Tibial artery (tissue), 4 donors: Measurements from ENCODE around the gene VAC14.

ENCODE experiments used
- DNase-seq, 2 donors: peaks; one replicate each; pipeline ENCODE4 v3.0.0-alpha.2; 2019
- H3K27ac ChIP-seq, 2 donors: fragments of 200-600 bp; sonication (generic) in 1 of 2; 1 replicate in 1 of 2; 2 replicates in 1 of 2; pipeline ENCODE4 v1.5.1; 2018 to 2019; ENCODE audit warnings: mild to moderate bottlenecking in 1 of 2
- H3K27me3 ChIP-seq, 2 donors: fragments of 200-600 bp; sonication (generic) in 1 of 2; one replicate each; pipeline versions ENCODE4 v1.5.1 to v1.6.0; 2016 to 2019
- H3K36me3 ChIP-seq, 3 donors: fragments of 200-600 bp; sonication (generic) in 2 of 3; one replicate each; pipeline ENCODE4 v1.5.1; 2016 to 2019; ENCODE audit warnings: mild to moderate bottlenecking in 2 of 3
- H3K4me1 ChIP-seq, 4 donors: fragments of 200-600 bp; sonication (generic) in 2 of 4; 1 replicate in 3 of 4; 2 replicates in 1 of 4; pipeline ENCODE4 v1.5.1; 2016 to 2019
- H3K4me3 ChIP-seq, 2 donors: fragments of 200-600 bp; sonication (generic) in 1 of 2; 1 replicate in 1 of 2; 2 replicates in 1 of 2; pipeline ENCODE4 v1.5.1; 2018 to 2019; ENCODE audit warnings: mild to moderate bottlenecking in 2 of 2
- H3K9me3 ChIP-seq, 3 donors: fragments of 200-600 bp; sonication (generic) in 1 of 3; one replicate each; pipeline ENCODE4 v1.5.1; 2016 to 2019
- CTCF ChIP-seq, 2 experiments: fragments of 200-600 bp in 1 of 2; fragments of 450-650 bp in 1 of 2; IDR thresholded peaks; one replicate each; pipeline ENCODE4 v1.5.1; 2017 to 2019; ENCODE audit warnings: antibody characterized with exemption in 2 of 2, mild to moderate bottlenecking in 1 of 2, moderate library complexity in 1 of 2
- intact Hi-C: fragments of 100-400 bp; cut with DNase I; formaldehyde crosslinking; loops from one replicate; pipeline ENCODE4 v1.15.0; 2023; ENCODE audit warnings: low total_unique reads

Gene VAC14

DNA sequence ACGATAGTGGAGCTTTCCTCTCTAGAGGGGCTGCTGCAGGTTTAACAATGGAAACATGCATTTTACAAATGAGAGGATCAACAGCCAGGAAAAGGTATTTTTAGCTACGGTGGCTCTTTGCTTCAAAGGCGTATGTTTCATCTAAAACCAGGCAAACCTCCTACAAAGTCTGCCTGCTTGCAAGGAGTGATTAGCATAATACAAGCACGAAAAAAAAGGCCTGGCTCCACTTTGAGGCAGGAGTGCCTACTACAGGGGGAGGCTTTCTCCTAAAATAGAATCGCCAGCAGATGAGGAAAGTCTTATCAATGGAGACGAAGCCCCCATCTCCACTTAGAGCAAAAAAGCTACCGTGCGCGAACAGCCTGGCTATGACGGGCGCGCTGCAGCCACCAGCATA, 88.0 kb downstream of the VAC14 start:
- no peak for DNase-seq
- Histone ChIP-seq H3K36me3 (no peaks in the 10 kb centered on the region), H3K4me1 (peaks cover 0 to 66% (median 52%) of the 10 kb centered on the region in 4 donors), H3K27ac (peak overlapping the region; percentile 91 to 96), H3K4me3 (no peak overlapping the region), H3K9me3 (no peaks in the 10 kb centered on the region), H3K27me3 (no peaks in the 10 kb centered on the region)
- intact Hi-C loops = no loop called here
- no peak for TF ChIP-seq CTCF (IDR thresholded peaks at IDR 0.05)

GRCh38 chr16:70712359-70712758, 88.6 kb downstream of the VAC14 start:
- no peaks in the 10 kb centered on the region for H3K9me3 ChIP-seq
- no peaks in the 10 kb centered on the region for H3K27me3 ChIP-seq
- no peak overlapping the region for H3K4me3 ChIP-seq
- H3K27ac ChIP-seq = peak overlapping the region in 1 of 2 donors; percentile 5
- peaks cover 0 to 71% (median 58%) of the 10 kb centered on the region in 4 donors for H3K4me1 ChIP-seq
- H3K36me3 ChIP-seq = no peaks in the 10 kb centered on the region
- no peak for TF ChIP-seq CTCF (IDR thresholded peaks at IDR 0.05)
- no peak for DNase-seq
- intact Hi-C loops = no loop called here

DNA sequence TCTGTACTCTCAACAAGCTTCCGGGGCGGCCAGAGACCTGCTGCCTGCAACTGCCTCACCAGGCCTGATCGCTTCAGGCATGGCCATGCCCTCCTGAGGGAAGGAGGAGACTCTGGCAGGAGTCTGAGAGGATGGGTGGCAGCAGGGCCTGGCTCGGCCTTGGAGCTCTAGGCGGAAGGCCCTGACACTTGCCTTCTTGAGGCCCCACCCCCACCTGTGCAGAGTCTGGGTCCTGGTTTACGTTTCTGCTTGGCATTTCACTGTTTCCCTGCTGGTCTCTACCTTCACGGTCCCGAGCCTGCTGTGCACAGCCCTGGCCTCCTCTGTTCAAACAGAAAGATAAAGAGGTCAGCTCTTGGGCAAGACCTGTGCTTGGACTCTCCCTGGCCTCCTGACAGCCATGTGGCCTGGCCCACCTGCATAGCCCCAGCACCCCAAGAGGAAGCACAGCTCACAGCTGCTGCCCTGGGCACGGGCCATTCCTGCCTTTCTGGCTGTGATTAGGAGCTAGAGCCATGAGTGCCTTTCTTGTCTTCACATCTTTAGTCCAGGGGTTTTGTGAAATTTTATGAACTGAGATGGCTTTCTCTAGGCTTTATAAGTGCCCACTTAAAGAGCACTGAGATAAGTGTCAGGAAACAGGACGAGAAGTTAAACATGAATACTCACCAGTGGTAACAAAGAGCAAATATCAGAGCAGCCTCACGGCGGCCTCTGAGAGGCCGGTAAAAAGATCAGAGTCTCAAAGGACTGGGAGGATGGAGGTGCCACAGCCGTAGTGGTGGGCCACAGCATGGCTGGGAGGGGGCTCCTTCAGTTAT, 89.5 kb downstream of the VAC14 start:
- Histone ChIP-seq H3K4me1 (peaks cover 4 to 76% (median 63%) of the 10 kb centered on the region in 4 donors), H3K27ac (no peak overlapping the region), H3K9me3 (no peaks in the 10 kb centered on the region), H3K4me3 (no peak overlapping the region), H3K27me3 (no peaks in the 10 kb centered on the region), H3K36me3 (no peaks in the 10 kb centered on the region)
- intact Hi-C loops = no loop called here
- no peak for DNase-seq
- no peak for TF ChIP-seq CTCF (IDR thresholded peaks at IDR 0.05)

DNA sequence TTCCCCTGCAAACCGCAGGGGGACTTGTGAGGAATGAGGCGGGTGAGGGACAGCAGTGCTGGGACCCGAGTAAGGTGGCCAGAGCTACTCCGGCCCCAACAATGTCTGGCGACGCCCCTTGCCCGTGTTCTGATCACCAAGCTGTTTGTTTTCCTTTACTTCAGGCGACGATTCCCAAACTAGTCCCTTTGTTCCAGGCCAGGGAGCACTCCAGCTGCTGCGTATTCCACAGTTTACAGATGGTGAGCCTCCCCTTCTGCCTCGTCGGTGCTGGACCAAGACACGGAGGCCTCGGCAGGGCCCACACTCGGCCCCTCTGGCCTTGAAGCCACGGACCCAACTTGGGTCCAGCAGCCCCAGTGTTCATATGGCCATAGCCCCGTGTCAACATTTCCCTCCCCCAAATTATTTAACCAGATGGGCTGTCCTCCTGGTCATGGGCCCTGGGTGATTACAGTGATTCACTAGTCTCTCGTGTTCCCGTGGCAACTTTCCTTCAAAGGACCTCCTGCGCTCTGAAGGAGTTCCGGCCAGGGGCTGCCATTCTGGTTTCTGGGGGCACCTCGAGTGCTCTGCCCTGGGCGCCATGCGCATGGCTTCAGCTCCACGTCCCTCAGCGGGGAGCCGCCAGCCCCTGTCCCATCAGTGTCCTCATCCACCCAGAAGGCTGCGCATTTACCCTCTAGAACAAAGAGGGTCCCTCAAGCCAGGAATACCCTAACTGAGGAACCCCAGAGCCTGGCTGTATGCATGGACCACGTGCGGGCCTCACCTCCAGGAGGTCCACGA, 90.3 kb downstream of the VAC14 start:
- intact Hi-C loops = no loop called here
- no peak overlapping the region for H3K4me3 ChIP-seq
- DNase-seq = no peak
- no peaks in the 10 kb centered on the region for H3K36me3 ChIP-seq
- peak overlapping the region; percentile 51 to 100 for H3K27ac ChIP-seq
- no peaks in the 10 kb centered on the region for H3K9me3 ChIP-seq
- no peaks in the 10 kb centered on the region for H3K27me3 ChIP-seq
- H3K4me1 ChIP-seq = peaks cover 4 to 76% (median 64%) of the 10 kb centered on the region in 4 donors
- no peak for TF ChIP-seq CTCF (IDR thresholded peaks at IDR 0.05)

DNA sequence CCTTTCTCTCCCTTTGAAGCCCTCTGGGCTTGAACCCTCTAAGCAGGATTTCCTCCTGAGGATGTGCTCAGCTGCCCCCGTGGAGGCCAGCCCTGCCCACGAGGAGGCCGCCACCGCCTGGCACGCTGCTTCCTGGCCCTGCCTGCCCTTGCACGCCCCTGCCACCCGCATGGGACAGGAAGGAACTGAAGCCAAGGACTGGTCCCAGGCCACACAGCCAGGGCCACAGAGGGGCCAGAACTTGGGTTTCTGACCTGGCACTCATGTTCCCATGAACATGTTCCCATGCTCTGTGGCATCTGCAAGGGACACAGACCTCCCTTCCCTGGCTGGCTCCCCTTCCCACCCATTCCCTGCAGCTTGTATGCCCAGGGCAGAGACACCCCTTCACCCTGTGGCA, 91.0 kb downstream of the VAC14 start:
- H3K36me3 ChIP-seq = no peaks in the 10 kb centered on the region
- peak overlapping the region; percentile 51 to 100 for H3K27ac ChIP-seq
- intact Hi-C loops = no loop called here
- no peaks in the 10 kb centered on the region for H3K9me3 ChIP-seq
- TF ChIP-seq CTCF (IDR thresholded peaks at IDR 0.05) = no peak
- H3K27me3 ChIP-seq = no peaks in the 10 kb centered on the region
- peaks cover 4 to 76% (median 64%) of the 10 kb centered on the region in 4 donors for H3K4me1 ChIP-seq
- DNase-seq = no peak
- no peak overlapping the region for H3K4me3 ChIP-seq
